ENCODE measurements around the gene BLOC1S6. TPM values are rescaled to one million over a fixed set of nuclear protein-coding genes. Genes with fewer than 3 reads are reported as not detected.

Gene BLOC1S6
- total RNA-seq, 4 donors from 2014 or later = 18.3 to 61.1 (median 32.0) TPM

Small RNA genes lying within 50 kb of the gene (small RNA-seq; reads per million reads assigned to genes)
- gene DPPA5P2 (0 reads per million in 2 donors), gene RF00019 (0 reads per million in 2 donors)

Other genes with a start within 250 kb of the BLOC1S6 start
- 100 to 1,000 TPM; 112 to 196 (median 168) TPM for gene GATM, start 208.8 kb upstream of the BLOC1S6 start, total RNA-seq
- 10 to 100 TPM in 3 of 4 donors, 1 to 10 TPM in 1; 6.6 to 63.4 (median 42.0) TPM for gene SLC30A4, start 64.6 kb upstream of the BLOC1S6 start, total RNA-seq
- gene SQOR, start 47.6 kb downstream of the BLOC1S6 start, total RNA-seq = 100 to 1,000 TPM in 1 of 4 donors, 10 to 100 TPM in 3; 85.8 to 101 (median 96.7) TPM